Fibroblast of skin of scalp (primary cell): ENCODE data around the gene RHOG.

Experiments
- DNase-seq: peaks from one replicate; pipeline ENCODE4 v3.0.0-alpha.2; 2013

RHOG gene

GRCh38 chr11:3859373-3859881 is 18.7 kb upstream of the RHOG start:
- no peak for DNase-seq

- no peak for DNase-seq
Observed at GRCh38 chr11:3857628-3858027, 16.9 kb upstream of the RHOG start.

- no peak for DNase-seq
Observed at GRCh38 chr11:3856856-3857553, 16.2 kb upstream of the RHOG start.

GRCh38 chr11:3855808-3856491 is 15.2 kb upstream of the RHOG start:
- DNase-seq: no peak

- peak; percentile 94 for DNase-seq
Observed at GRCh38 chr11:3854977-3855807, 14.4 kb upstream of the RHOG start, which contains the start of gene STIM1. TSS of gene STIM1 (plus strand) at chr11:3855664. CDS start at chr11:3856271, 607 bp downstream.

- DNase-seq: no peak
Observed at GRCh38 chr11:3854660-3854976, 13.9 kb upstream of the RHOG start.

- DNase-seq: no peak
Observed at GRCh38 chr11:3853899-3854659, 13.3 kb upstream of the RHOG start.

GRCh38 chr11:3853545-3853842 is 12.7 kb upstream of the RHOG start:
- no peak for DNase-seq

- peak; percentile 46 for DNase-seq
Observed at GRCh38 chr11:3849297-3849874, 8.6 kb upstream of the RHOG start.

GRCh38 chr11:3845670-3846069 is 4.9 kb upstream of the RHOG start:
- no peak for DNase-seq

- no peak for DNase-seq
Observed at GRCh38 chr11:3845246-3845645, 4.5 kb upstream of the RHOG start.

GRCh38 chr11:3843326-3843725 is 2.6 kb upstream of the RHOG start:
- DNase-seq: no peak

GRCh38 chr11:3841426-3842350 is 929 bp upstream of the RHOG start:
- peak; percentile 82 for DNase-seq

- no peak for DNase-seq
Observed at GRCh38 chr11:3840004-3840869, 522 bp downstream of the RHOG start.

- DNase-seq: no peak
Observed at GRCh38 chr11:3838504-3838903, 2.3 kb downstream of the RHOG start.

- no peak for DNase-seq
Observed at GRCh38 chr11:3837793-3838192, 3.0 kb downstream of the RHOG start.

GRCh38 chr11:3836903-3837302 is 3.9 kb downstream of the RHOG start:
- no peak for DNase-seq

GRCh38 chr11:3835751-3836150 is 5.0 kb downstream of the RHOG start:
- no peak for DNase-seq

GRCh38 chr11:3834664-3835461 is 5.9 kb downstream of the RHOG start:
- no peak for DNase-seq

- DNase-seq: no peak
Observed at GRCh38 chr11:3834349-3834663, 6.5 kb downstream of the RHOG start.
